ENCODE results near the gene MB21D2.

DNA sequence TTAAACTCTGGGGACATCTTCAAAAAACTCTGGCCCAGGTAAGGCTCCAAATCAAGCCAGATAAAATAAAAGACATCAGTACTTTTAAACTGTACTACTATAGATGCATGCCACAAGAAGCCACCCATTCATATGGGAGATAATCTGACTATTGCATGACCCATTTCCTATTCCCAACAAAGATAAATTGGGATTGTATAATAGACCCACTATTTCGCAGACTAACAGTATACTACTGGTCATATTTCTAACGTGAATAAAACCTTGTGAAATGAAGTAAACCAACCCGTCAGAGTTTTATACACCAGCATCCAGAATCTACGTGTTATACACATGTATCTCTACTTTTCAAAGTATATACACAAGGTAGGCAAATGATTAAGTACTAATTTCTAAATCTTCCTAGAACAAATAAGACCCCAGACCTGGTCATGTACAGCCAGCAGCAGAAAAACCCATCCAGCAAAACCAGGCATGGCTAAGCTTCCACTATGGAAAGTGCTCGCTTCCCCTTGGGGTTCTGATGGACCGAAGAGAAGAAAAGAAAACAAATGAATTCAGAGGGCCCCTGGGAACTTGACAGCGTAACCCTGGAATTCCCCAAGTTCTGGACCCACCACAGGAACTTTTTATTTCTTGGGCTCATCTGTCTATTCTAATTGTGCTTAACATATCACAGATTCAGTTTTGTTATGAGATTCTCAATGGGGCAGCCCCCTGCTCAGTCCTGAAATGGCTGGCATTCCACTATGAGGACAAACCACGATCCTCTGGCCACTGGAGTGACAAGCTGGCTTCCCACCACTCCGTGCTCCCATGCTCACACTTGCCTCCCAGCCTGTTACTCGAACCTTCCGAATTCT lies 69.1 kb downstream of the MB21D2 start:
- TF ChIP-seq TAF1 (IDR thresholded peaks at IDR 0.05; ENCODE audit: low read depth, low read length), result no peak; the same call in 1 of the 2 replicates
- no peak for TF ChIP-seq POLR2A (IDR thresholded peaks at IDR 0.05; ENCODE audit: low read depth, low read length)
